ENCODE measurements around the gene COL20A1. TPM values are rescaled to one million over a fixed set of nuclear protein-coding genes. Genes with fewer than 3 reads are reported as not detected.
"Not testable (repeated sequence)": the region's sequence is repeated elsewhere in the genome, so short reads cannot be mapped to it uniquely, and the experiment has no call there.

COL20A1 gene
- total RNA-seq, 1 donor from 2014 or later: not detected

GRCh38 chr20:63377256-63377941 is 84.4 kb downstream of the COL20A1 start:
- H3K4me3 Mint-ChIP-seq: no peak overlapping the region
- peaks cover 24% of the 10 kb centered on the region for H3K27me3 Mint-ChIP-seq
- no peaks in the 10 kb centered on the region for H3K36me3 Mint-ChIP-seq (ENCODE audit: low read depth)
- DNase-seq: no peak
- no peak overlapping the region for H3K27ac Mint-ChIP-seq
- no peak for ATAC-seq (ENCODE audit: low read depth)
- no peaks in the 10 kb centered on the region for H3K4me1 Mint-ChIP-seq
- no peak for TF ChIP-seq CTCF (IDR thresholded peaks at IDR 0.05)
- POLR2A ChIA-PET: no interaction called here
- CTCF ChIA-PET: interaction anchor here (0.6 to 1.9 kb wide), 2 partner anchors 68 to 154 kb away, joined by 5 read pairs; no protein-coding TSS in a partner anchor
- no peaks in the 10 kb centered on the region for H3K9me3 Mint-ChIP-seq
- intact Hi-C loops (cut with micrococcal nuclease): no loop called here

GRCh38 chr20:63377951-63378381 is 85.0 kb downstream of the COL20A1 start:
- CTCF ChIA-PET: interaction anchor here (1.9 kb wide), 1 partner anchor 155 kb away, joined by 5 read pairs; no protein-coding TSS in a partner anchor
- intact Hi-C loops (cut with micrococcal nuclease): no loop called here

GRCh38 chr20:63378626-63379025 is 85.6 kb downstream of the COL20A1 start:
- Mint-ChIP-seq H3K4me3 (no peak overlapping the region), H3K27ac (no peak overlapping the region), H3K36me3 (ENCODE audit: low read depth) (no peaks in the 10 kb centered on the region), H3K27me3 (peaks cover 24% of the 10 kb centered on the region), H3K4me1 (no peaks in the 10 kb centered on the region), H3K9me3 (no peaks in the 10 kb centered on the region)
- ATAC-seq (ENCODE audit: low read depth) (no peak), DNase-seq (no peak)
- POLR2A ChIA-PET: no interaction called here
- CTCF ChIA-PET: no interaction called here
- TF ChIP-seq CTCF (IDR thresholded peaks at IDR 0.05): no peak
- intact Hi-C loops (cut with micrococcal nuclease): no loop called here

More at GRCh38 chr20:63377951-63378381, 85.0 kb downstream of the COL20A1 start:
- Mint-ChIP-seq H3K36me3 (ENCODE audit: low read depth) (no peaks in the 10 kb centered on the region), H3K4me3 (no peak overlapping the region), H3K27ac (no peak overlapping the region), H3K27me3 (peaks cover 24% of the 10 kb centered on the region), H3K4me1 (no peaks in the 10 kb centered on the region), H3K9me3 (no peaks in the 10 kb centered on the region)
- ATAC-seq (ENCODE audit: low read depth) (no peak), DNase-seq (no peak)
- POLR2A ChIA-PET: no interaction called here
- no peak for TF ChIP-seq CTCF (IDR thresholded peaks at IDR 0.05)

GRCh38 chr20:63379296-63379695 is 86.3 kb downstream of the COL20A1 start:
- no peaks in the 10 kb centered on the region for H3K9me3 Mint-ChIP-seq
- ATAC-seq (ENCODE audit: low read depth) (no peak), DNase-seq (no peak)
- ChIA-PET POLR2A (no interaction called here), CTCF (no interaction called here)
- no peaks in the 10 kb centered on the region for H3K4me1 Mint-ChIP-seq
- H3K4me3 Mint-ChIP-seq: no peak overlapping the region
- peaks cover 23% of the 10 kb centered on the region for H3K27me3 Mint-ChIP-seq
- H3K27ac Mint-ChIP-seq: no peak overlapping the region
- no peaks in the 10 kb centered on the region for H3K36me3 Mint-ChIP-seq (ENCODE audit: low read depth)
- no peak for TF ChIP-seq CTCF (IDR thresholded peaks at IDR 0.05)
- intact Hi-C loops (cut with micrococcal nuclease): no loop called here

- intact Hi-C loops (cut with micrococcal nuclease): not testable (repeated sequence)
Measured at GRCh38 chr20:63379872-63380271, 86.9 kb downstream of the COL20A1 start.

More at GRCh38 chr20:63379872-63380271, 86.9 kb downstream of the COL20A1 start:
- POLR2A ChIA-PET; H3K4me1 Mint-ChIP-seq; H3K9me3 Mint-ChIP-seq; ATAC-seq (ENCODE audit: low read depth); H3K4me3 Mint-ChIP-seq; DNase-seq; H3K27ac Mint-ChIP-seq; H3K36me3 Mint-ChIP-seq (ENCODE audit: low read depth); CTCF ChIA-PET: not testable (repeated sequence)
- H3K27me3 Mint-ChIP-seq: peaks cover 23% of the 10 kb centered on the region
